HG03175 (cell line): ENCODE results near the gene CNNM1.

ENCODE experiments used
- ATAC-seq: cut with Tn5 transposase; IDR thresholded peaks from one replicate; pipeline ENCODE4 v1.9.1; 2021; ENCODE audit warnings: mild to moderate bottlenecking, moderate library complexity; ENCODE audit not compliant: unreplicated experiment

The CNNM1 gene

DNA sequence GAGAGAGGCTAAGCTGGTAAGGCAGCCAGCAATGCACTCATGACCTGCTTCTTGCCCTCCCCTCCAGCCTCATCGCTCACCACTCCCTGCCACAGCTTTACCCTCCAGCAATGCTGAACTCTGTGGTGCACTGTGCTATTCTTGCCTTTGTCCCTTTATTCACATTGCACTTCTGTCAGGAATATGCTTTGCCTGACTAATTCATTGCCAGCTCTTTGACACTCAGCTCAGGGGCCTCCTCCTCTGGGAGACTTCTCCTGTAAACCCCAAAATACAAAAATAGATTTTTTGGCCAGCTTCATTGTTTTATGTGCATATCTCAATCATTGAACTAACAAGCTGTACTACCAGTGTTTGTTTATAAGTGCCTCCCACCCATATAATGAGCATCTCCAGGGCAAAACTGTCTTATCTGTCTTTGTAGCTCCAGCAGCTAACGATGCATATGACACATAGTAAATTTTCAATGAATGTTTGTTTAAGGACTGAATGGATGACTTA is 8.2 kb downstream of the CNNM1 start:
- ATAC-seq, result no peak

DNA sequence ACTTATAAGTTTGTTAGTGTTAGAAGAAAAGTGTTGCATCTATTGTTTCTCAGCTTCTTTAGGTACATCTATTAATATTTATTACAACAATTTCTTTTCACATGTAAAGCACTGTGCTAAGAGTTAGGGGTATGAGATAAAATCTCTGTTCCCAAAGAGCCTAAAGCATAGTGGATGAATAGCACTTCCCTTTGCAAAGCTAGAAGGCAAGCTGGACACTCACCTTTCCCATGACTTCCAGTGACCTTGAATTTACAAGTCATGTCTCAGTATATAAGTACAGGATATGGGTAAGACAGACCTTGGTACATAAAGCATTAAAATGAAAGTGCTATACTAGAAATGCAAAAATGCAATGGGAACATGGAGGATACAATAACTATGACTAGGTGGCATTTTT is 8.7 kb downstream of the CNNM1 start:
- no peak for ATAC-seq

DNA sequence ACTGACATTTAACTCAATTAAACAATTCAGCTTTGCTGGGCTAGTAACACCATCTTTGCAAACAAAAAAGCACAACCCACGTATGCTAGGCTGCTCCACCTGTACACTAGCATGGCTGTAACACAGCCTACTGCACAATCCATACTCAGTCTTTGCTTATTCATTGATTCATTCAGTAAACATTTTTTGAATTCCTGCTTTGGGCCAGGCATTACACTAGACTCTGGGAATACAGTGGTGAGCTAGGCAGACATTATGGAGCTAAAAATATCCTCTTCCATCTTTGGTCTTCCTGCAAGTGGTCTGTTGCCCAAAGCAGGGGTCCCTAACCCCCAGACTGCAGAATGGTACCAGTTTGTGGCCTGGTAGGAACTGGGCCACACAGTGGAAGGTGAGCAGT is 9.9 kb downstream of the CNNM1 start:
- no peak for ATAC-seq

DNA sequence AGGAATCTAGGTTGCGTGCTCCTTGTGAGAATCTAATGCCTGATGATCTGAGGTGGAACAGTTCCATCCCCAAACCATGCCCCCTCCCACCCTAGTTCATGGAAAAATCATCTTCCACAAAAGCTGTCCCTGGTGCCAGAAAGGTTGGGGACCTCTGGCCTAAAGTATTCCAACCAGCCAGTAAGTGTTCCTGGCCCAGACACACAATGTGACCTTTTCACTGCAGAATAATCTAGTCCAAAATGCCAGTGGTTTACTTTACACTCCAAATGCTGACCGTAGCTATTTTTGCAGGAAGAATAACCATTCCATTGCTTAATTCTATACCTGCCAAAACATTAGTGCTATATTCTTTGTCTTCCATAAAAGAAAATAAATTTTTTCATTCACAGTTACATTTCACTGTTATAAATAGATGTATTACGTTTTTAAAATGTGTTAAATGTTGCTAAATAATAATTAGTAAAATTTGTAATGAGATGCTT is 10.4 kb downstream of the CNNM1 start:
- no peak for ATAC-seq

DNA sequence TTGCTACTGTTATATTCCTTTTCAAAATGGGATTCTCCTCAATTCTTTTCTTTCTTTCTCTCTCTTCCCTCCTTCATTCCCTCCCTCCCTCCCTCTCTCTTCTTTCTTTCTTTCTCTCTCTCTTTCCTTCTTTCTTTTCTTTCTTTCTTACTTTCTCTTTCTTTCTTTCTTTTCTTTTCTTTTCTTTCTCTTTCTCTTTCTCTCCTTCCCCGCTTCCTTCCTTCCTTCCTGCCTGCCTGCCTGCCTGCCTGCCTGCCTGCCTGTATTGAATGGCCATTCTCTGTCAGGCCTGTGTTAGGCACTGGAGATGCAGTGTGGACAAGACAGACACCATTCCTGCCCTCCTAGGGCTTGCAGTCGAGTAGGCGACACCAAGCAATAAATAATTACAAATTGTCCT is 11.5 kb downstream of the CNNM1 start:
- ATAC-seq, result no peak

DNA sequence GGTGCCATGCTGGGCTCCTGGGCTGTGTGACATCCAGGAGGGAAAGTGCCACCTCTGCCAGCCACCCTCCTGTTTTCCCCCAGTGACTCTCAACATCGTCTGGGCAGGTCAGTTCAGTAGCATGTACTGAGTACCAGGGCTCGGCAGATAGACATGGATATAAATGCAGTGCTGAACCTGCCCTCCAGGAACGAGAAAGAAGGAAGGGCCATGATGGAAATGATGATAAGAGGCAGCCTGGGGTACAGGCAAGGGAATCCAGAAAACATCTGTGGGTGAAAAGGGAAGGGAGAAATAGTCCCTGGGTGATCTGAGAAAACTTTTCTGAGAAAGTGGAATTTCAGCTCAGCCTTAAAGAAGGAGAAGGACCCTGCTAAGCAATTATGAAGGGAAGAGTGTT is 12.1 kb downstream of the CNNM1 start:
- ATAC-seq, result no peak

DNA sequence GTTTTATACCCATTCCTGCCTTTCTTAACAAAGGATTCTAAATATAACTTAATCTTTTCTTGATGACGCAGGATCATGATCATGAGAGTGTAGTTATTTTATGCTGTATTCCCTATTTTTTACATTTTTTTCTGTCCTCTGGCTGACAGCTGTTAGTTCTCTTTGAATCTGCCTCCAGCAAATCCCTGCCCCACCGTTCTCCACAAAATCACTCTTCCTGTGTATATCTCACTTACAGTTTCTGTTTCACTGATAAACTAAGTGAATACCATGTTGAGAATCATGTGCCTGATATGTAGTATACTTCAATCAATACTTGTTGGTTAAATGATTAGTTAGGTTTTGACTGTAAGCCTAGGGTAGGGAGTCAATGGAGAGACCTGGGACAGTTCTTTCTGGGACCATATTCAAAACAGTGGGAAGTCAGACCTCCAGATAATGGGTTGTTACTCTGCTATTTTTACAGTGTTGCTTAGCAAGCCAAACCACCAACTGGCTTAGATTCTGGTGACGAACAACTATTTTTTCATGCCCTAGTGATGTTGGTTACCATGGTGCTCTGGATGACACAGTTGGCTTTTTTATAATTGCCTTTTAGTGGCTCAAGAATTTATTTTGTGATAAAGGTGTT is 12.8 kb downstream of the CNNM1 start:
- ATAC-seq, result no peak

DNA sequence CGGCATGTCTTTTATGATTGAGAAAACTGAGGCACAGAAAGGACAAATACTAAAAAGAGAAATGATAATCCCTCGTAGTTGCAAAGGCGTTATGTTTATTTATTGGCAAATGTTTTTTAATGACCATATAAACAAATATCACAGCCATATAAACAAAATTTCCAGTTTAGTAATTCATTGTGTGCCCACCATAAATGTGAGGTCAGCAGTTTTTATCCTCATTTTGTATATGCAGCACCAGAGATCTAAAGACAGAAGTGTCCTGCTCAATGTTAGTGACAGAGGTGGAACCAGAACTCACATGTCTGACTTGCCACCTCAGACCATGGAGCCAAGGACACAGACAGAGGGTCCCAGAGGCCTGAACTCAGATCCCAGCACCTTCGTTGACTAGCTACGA is 14.1 kb downstream of the CNNM1 start:
- no peak for ATAC-seq

DNA sequence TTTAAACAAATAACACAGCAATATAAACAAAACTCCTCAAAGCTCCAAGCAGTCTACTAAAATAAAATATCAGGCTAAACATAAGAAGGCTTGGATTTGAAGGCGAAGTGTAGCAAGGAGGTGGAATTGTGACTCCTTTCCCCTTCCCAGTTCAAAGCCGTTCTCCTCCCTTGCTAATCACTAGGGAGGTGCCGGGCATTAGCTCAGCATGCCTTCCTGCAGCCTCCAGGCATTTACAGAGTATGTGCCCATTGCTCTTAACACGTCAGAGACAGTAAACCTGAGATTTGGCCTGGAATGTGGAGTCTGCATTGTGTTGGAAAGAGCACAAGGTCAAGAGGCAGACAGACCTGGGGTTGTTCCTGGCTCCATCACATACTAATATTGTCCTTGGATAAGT is 15.6 kb downstream of the CNNM1 start:
- no peak for ATAC-seq

DNA sequence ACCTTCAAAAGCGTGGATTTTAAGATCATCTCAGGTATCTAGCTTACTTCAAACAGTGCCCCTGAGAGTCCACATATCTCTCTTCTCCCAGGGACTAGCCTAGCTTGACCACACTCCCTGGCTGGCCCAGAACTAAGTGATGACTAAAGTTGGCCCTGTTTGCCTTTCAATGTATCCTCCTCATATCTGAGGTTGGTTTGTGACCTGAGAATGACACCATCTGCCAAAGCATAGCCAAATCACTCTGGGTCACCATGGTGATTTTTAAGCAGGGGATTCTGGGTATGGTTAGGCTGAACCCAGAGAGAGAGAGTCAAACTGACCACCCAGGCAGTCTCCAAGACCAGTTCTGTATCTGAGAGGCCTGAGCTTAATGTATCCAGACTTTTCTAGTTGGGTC is 16.2 kb downstream of the CNNM1 start:
- no peak for ATAC-seq

DNA sequence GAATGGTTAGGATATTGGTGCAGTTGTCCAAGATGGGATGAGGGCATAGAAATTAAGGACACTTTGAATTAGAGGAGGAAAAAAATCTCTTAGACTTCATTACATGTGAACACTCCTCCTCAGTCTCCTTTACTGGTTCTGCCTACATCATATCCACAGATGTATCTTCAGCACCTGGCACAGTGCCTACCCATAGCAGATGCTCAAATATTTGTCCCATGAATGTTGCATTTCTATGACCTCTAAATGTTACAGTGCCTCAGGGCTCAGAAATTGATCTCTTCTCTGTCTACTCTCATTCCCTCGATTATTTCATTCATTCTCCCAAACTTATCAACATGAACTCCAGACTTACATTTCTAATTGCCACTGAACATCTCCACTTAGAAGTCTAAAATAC is 17.1 kb downstream of the CNNM1 start:
- ATAC-seq, result no peak

DNA sequence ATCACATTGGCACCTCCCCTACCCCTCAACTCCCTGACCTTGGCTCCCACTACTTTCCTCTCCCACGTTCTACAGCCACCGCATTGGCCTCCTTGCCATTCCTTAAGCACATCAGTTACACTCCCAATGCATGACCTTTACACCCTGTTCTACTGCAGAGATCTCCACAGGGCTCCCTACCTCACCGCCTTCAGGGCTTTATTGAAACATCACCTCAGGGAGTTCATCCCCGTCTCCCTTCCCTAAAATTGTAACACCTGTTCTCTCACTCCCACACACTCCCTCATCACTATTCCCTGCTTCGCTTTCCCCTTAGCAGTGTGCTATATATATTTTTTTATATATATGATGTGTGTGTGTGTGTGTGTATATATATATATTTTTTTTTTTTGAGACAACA is 18.5 kb downstream of the CNNM1 start:
- ATAC-seq, result no peak

DNA sequence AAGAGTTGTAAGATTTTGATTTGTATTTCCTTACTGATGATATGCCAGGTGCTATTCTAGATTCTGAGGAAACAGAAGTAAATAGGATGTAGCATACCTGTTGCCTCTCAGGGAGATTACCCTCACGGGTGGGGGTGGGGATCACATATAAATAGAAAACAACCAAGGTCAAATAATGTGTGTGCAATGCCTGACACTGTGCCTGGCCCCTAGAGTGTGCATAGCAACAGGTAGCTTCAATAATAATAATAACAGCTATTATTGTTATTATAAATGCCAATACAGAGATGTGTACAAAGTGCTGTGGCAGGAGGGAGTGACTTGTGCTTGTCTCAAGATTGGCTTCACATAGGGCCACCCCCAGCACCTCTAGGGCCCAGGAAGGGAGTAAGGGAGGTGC is 24.0 kb downstream of the CNNM1 start:
- no peak for ATAC-seq

DNA sequence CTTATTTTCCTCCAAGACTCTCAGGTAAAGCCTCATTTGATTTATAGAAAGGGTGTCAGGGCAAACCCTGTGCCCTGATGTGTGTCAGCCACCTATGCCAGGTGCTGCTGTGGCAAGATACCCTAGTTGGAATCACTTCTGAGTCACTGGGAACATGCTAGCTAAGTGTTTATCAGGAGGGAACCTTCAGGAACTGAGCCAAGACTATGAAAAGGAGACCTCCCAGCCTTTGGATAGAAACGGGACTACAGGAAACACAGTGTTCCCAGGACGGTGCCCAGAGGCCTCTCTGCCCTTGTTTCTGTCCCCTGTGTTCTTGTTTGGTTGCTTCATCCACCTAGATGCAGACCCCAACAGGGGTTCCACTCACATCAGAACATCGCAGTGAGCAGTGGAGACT is 28.5 kb downstream of the CNNM1 start:
- ATAC-seq, result no peak

DNA sequence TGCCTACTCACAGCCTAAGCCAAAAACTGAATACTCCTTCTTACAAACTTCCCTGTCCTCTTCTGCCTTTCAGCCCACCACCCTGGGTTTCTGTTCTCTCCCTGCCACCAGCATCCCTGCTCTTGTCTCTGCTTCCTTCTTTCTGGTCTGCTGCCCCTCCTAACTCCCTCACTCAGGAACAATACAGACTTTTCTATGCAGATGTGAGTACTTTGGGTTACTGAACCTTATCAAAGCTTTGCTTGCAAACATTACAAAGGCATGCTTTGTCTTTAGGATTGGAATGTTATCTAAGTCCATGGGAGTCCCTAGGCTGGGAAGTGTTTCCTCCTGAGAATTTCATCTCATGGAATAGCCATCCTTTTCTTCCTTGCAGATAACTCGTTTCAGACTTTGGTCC is 28.9 kb downstream of the CNNM1 start:
- ATAC-seq, result no peak

DNA sequence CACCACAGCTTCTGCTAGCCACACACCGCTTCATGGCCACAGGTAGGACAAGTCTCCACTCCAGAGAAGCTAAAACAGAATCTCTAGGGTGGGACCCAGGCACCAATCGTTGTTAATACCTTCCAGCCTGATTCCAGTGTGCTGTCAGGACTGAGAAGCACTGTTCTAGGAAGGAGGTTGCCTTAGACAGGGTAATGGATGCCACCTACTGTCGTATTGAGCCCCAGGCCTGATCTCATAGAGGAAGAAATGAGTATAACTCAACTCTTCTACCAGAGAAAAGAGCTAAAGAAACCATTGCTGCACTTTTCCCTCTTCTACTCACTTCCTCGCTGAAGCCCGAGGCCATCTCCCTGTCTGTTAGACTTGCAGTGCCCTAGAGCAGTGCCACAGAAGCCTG is 31.8 kb downstream of the CNNM1 start:
- no peak for ATAC-seq

DNA sequence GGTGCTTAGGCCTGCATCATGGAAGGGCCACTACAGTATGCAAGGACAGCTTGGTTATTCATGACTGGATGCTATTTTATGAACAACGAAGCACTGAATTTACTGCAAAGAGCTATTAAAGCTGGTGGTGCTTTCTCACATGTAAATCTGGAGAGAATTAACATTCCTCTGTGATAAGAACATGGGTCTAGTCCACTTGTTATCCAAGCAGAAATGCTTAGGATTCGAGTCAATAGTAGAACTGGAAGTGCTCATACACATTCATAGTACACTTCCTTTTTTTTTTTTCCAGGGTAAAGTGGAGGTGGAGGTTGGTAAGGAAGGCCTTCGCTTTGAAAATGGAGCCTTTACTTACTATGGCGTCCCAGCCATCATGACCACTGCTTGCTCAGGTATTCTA is 35.0 kb downstream of the CNNM1 start:
- no peak for ATAC-seq

DNA sequence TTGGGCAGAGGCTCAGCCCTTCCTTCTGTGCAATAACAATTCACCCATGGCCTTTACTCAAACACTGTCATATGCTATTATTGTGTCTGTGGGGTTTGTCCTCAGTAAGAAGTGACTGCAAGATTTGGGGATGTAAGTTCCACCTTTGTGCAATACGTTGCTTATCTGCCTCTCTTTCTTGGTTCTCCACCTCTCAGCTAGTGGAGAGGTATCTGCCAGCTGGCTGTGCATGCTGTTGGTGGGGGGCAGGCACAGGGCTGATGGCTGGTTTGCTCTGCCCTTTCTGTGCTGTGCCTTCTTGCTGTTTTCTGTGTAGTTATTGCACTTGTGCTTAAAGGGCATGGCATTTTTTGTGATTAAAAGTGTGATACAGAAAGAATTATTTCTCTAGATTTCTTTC is 36.2 kb downstream of the CNNM1 start:
- ATAC-seq, result no peak

DNA sequence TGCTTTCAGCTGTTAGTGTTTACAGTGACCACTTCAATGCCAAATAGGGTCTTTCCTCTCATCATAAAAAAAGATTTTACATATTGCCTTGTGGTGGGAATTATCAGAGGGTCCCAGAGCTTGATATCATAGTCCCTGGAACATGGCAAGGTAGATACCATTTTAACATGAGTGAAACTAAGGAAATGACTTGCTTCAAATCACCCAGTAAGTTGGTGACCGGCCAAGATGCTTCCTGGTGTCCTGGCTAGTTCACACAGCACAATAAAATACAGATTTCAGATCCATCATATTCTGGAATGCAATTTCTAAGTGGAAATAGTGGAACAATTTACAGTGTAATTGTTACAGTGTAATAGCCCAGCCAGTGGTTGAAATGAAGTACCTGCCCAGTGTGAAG is 36.6 kb downstream of the CNNM1 start:
- ATAC-seq, result no peak

DNA sequence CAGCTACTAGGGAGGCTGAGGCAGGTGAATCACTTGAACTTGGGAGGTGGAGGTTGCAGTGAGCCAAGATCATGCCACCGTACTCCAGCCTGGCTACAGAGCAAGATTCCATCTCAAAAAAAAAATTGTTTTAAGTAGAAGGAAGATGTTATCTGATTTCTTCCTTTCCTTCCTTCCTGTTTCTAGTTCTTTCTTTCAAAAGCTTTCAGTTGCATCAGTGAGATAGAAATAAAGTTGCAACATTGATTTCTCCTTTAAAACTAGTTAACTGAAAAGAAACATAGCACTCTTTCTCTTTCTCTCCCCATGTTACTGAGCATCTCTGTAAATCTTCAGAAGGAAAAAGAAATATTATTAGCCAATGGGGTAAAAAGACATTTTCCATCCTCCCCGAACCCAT is 37.5 kb downstream of the CNNM1 start:
- ATAC-seq, result no peak

DNA sequence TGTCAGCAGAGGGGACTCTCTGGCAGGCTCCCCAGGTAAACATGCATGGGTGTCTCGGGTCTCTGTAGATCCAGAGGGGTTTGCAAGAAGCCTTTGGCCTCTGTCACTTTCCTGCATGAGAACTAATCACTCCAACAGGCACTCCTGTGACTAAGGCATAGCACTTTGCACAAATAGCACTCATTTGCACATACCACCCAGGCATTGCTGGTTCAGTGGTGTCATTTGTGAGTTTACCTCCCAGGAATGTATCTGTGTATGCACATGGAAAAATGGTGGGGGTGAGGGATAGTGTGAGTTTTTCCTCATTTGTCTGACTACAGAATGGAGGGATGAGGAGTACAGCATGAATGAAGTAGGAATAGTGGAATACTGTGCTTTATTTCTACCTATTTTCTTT is 39.5 kb downstream of the CNNM1 start:
- ATAC-seq, result no peak

DNA sequence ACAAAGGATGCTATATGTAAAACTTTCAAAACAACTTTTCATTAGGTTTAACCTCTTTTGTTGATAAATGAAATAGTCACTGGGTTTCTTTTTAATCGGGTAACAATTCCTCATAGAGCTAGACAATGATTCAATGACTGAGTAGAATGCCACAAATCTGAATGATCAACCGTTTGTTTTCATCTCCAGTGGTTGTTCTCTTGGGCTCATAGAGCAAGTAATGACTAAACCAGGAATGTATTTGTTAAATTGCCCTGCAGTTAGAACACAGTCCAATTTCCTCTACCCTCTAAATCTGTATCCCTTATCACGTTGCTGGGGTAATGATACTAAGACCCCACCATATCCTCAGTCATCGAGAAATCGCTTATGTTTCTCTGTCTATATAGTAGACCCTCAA is 40.0 kb downstream of the CNNM1 start:
- no peak for ATAC-seq

DNA sequence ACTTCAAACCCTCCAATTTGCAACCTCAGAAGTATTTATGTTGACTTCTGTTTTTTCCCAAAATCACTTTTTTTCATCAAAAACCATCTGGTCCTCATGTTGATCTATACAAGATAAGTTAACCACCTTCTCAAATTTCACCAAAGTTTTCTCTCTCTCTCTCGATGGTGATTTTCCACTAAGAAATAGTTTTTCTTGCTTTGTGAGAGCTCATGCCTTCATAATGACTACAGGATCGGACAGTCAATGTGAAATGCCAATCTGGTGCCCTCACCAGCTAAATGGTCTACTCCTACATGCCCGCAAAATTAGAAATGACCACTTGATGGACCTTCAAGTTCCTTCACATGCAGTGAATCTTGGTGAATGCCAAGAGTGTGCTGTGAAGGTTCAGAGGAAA is 40.4 kb downstream of the CNNM1 start:
- ATAC-seq, result no peak
